Naive thymus-derived CD8-positive, alpha-beta T cell (primary cell): ENCODE data around the gene TIMM17B. TPM values are rescaled to one million over a fixed set of nuclear protein-coding genes. Genes with fewer than 3 reads are reported as not detected.

Experiments used
- ATAC-seq, 2 donors: fragments of 150-1000 bp; cut with Tn5 transposase in 1 of 2; sonication (Bioruptor Pico), chemical (Tn5 transposase) in 1 of 2; 1 replicate in 1 of 2; 2 replicates in 1 of 2; pipeline ENCODE4 v1.10.0; 2021; ENCODE audit warnings: mild to moderate bottlenecking in 2 of 2, moderate library complexity in 2 of 2
- POLR2A ChIA-PET: fragments of 350-600 bp; sonication (Branson Sonifier 250); formaldehyde crosslinking; loops from one replicate; lab custom pipeline; 2021; ENCODE audit warnings: antibody characterized with exemption; lab: Charles Lee
- DNase-seq, 10 donors: peaks; one replicate each; pipeline versions ENCODE4 v3.0.0 to v3.0.0-alpha.2; 2020 to 2022
- H3K27ac Mint-ChIP-seq, 10 donors: one replicate each; pipeline ENCODE4 v1.8.0; 2020 to 2022; ENCODE audit warnings: mild to moderate bottlenecking in 10 of 10, mixed read lengths in 10 of 10, moderate library complexity in 4 of 10, inconsistent platforms in 1 of 10
- H3K27me3 Mint-ChIP-seq, 5 donors: one replicate each; pipeline ENCODE4 v1.8.0; 2021 to 2022; ENCODE audit warnings: mixed read lengths in 5 of 5
- H3K36me3 Mint-ChIP-seq, 3 donors: one replicate each; pipeline ENCODE4 v1.8.0; 2020 to 2022; ENCODE audit warnings: mixed read lengths in 3 of 3, mild to moderate bottlenecking in 2 of 3, inconsistent platforms in 1 of 3
- H3K4me1 Mint-ChIP-seq, 4 donors: one replicate each; pipeline ENCODE4 v1.8.0; 2021 to 2022; ENCODE audit warnings: mixed read lengths in 4 of 4
- H3K4me3 Mint-ChIP-seq, 10 donors: one replicate each; pipeline ENCODE4 v1.8.0; 2020 to 2022; ENCODE audit warnings: mild to moderate bottlenecking in 10 of 10, mixed read lengths in 10 of 10, moderate library complexity in 6 of 10, inconsistent platforms in 1 of 10
- H3K9me3 Mint-ChIP-seq, 9 donors: one replicate each; pipeline ENCODE4 v1.8.0; 2020 to 2022; ENCODE audit warnings: mixed read lengths in 9 of 9, mild to moderate bottlenecking in 3 of 9, inconsistent platforms in 1 of 9, moderate library complexity in 1 of 9
- polyA plus RNA-seq, 3 donors: library from polyadenylated mRNA; unstranded; fragments of 300-500 nt; fragmentation: Illumina TruSeq; gene quantifications; one replicate each; pipeline ENCODE4 v1.2.3, GENCODE V29; 2021
- total RNA-seq, 8 experiments: library from RNA in 2 of 8; stranded (reverse) in 2 of 8; gene quantifications; one replicate each; pipeline ENCODE4 v1.2.3 and lab custom pipeline; 2021 to 2026

TIMM17B gene
- total and polyA plus RNA-seq, 5 experiments from 2014 or later: 41.2 to 59.1 (median 52.9) TPM

DNA sequence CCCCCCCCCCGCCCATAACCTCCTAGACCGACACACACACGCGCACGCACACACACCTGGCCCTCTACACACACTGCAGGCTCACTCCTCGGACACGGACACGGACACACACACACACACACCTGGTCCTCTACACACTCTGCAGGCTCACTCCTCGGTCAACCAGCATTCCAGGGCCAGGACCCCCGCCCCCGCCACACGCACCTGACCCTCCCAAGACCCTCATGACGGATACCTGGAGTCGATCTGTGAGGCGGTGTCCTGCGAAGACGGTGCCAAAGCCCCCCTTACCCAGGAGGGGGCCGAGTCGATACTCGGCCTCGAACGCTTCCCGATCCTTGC lies 20.7 kb upstream of the TIMM17B start:
- ATAC-seq: no peak
- POLR2A ChIA-PET: interaction anchor here (1.5 to 11.5 kb wide), 5 partner anchors 13 to 286 kb away, joined by 4 to 276 read pairs (median 14); partner anchors contain the start of genes OTUD5, PQBP1 and TIMM17B
- H3K36me3 Mint-ChIP-seq: peaks cover 11 to 62% (median 21%) of the 10 kb centered on the region in 3 donors

DNA sequence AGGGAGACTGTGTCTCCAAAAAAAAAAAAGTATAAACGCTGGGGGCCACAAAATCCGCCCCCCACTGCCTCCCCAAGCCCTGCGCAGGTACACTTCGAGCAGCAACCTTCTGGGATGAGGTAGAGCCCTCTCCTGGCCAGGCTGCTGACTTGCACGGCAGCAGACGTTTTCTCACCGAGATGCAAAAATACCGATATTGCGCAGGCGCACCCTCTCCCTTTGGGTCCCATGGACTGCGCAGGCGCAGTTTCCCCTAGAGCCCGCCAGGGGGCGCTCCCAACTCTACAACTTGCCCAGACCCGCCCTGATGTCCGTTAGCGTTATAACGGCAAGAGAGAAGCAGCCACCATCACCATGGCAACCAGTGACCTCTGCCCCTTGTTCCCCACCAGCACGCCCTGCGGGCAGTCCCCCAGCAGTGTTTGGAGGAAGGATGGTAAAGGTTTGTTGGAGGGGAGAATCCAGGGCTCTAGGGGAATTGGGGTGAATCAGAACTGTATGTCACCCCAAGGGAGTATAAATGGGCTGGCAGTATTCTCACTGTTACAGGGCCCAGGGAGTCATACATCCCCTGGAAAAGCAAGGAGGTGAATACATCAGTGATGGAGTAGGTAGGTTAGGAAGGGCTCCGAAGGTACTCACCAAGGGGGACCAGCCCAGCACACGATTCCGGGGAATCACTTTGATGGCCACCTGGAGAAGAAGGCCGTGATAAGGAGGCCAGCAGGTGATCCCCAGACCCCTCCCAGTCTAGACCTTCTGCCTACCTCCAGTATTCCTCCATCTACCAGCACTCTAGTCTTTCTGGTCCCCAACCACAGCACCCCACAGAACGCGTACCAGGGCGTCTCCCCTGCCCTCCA lies 19.8 kb upstream of the TIMM17B start:
- peaks cover 0 to 2% (median 0%) of the 10 kb centered on the region in 5 donors for H3K27me3 Mint-ChIP-seq
- H3K4me3 Mint-ChIP-seq: peak overlapping the region; percentile 95 to 99 (median 98)
- H3K4me1 Mint-ChIP-seq: peaks cover 14 to 69% (median 49%) of the 10 kb centered on the region in 4 donors
- H3K36me3 Mint-ChIP-seq: peaks cover 11 to 65% (median 18%) of the 10 kb centered on the region in 3 donors
- H3K9me3 Mint-ChIP-seq: no peaks in the 10 kb centered on the region
- POLR2A ChIA-PET: interaction anchor here (0.6 to 11.5 kb wide), 12 partner anchors 15 to 286 kb away, joined by 3 to 276 read pairs (median 5); partner anchors contain the start of genes OTUD5, PQBP1 and TIMM17B
- peak; percentile 30 to 34 for ATAC-seq
- peak overlapping the region; percentile 87 to 99 (median 97) for H3K27ac Mint-ChIP-seq
- DNase-seq: peak; percentile 70 to 95 (median 89)

More for the DNA sequence above, 20.7 kb upstream of the TIMM17B start:
- DNase-seq: no peak
- Mint-ChIP-seq H3K4me1 (peaks cover 14 to 70% (median 46%) of the 10 kb centered on the region in 4 donors), H3K27me3 (peaks cover 0 to 2% (median 0%) of the 10 kb centered on the region in 5 donors), H3K4me3 (peak overlapping the region; percentile 95 to 99 (median 98)), H3K27ac (peak overlapping the region; percentile 87 to 99 (median 97)), H3K9me3 (no peaks in the 10 kb centered on the region)

DNA sequence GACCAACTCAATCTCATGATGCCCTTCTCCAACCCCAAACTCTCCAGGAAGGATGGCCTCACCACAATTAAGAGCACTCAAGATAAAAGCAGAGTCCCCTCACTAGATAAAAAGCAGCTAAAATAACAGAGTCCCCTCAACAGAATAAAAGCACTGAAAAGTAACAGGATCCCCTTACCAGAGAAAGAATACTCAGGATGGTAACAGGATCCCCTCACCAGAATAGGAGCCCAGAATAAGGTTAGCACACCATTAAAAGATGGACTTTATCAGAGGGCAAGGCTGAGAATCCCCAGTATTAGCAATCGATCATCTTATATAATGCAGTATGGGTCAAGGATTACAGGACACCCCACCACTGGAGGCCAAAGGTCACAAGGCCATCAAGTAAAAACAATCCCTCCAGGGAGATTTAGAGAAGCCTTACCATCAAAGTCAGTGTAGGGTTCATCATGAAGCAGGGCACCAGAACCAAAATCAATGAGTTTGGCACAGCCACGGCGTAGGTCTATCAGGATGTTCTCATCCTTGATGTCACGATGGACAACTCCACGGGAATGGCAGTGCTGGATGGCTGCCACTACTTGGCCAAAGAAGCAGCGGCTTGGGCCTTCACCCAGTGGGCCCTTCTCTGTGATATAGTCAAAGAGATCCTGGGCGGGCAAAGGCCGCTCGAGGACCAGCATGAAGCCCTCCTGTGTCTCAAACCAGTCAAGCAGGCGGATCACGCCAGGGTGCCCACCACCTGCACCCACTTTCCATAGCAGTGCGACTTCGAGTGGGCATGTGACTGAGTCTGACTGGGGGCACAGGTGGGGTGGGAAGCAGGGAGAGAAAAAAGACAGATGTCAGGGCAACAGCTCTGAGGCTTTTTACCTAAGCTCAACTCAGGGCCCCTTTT lies 17.3 kb upstream of the TIMM17B start:
- DNase-seq (no peak), ATAC-seq (no peak)
- POLR2A ChIA-PET: interaction anchor here (0.6 to 7.1 kb wide), 7 partner anchors 17 to 44 kb away, joined by 3 to 91 read pairs (median 4); partner anchors contain the start of genes PQBP1 and TIMM17B
- H3K4me3 Mint-ChIP-seq: peak overlapping the region; percentile 95 to 99 (median 98)
- peaks cover 0 to 2% (median 0%) of the 10 kb centered on the region in 5 donors for H3K27me3 Mint-ChIP-seq
- peak overlapping the region in 8 of 10 donors; percentile 35 to 90 (median 66) for H3K27ac Mint-ChIP-seq
- peaks cover 11 to 67% (median 18%) of the 10 kb centered on the region in 3 donors for H3K36me3 Mint-ChIP-seq
- H3K9me3 Mint-ChIP-seq: peaks cover 0 to 2% (median 0%) of the 10 kb centered on the region in 9 donors
- H3K4me1 Mint-ChIP-seq: peaks cover 23 to 69% (median 52%) of the 10 kb centered on the region in 4 donors

DNA sequence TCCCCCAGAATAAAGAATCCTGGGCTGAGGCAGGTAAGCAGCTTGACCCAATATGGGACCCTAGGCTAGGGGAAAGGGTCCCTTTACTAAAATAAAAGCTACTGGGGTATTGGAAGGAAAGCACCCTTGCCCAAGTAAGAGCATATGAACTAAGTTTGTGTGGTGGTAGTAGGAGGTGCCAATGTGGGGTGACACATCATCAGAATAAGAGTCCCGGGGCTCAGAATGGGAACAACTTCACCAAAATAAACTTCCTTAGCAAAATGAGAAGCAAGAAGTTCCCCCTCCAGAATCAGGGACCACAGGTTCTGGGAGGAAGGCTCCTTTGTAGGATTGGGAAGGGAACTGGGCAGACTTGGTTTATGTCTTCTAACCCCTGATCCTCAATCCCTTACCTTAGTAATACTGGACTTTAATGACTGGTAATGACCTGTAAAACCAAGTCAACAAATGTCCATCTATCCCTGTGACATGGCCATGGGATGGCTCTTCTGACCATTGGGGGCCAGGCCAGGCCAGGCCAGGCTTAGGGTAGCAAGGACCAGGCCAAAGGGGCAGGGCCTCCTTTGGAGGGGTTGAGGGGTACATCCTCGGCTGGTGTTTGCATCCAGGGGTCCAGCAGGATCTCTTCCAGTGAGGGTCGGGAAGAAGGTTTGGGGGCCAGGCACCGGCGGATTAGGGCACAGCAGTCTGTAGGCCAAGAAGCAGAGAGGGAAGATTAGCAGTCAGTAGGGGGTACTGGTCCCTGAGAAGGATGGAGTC lies 16.2 kb upstream of the TIMM17B start:
- POLR2A ChIA-PET: interaction anchor here (0.6 to 7.1 kb wide), 6 partner anchors 11 to 45 kb away, joined by 3 to 91 read pairs (median 12); partner anchors contain the start of genes PQBP1 and TIMM17B
- H3K27ac Mint-ChIP-seq: peak overlapping the region; percentile 35 to 98 (median 66)
- ATAC-seq: no peak
- H3K4me1 Mint-ChIP-seq: peaks cover 20 to 65% (median 48%) of the 10 kb centered on the region in 4 donors
- peaks cover 0 to 2% (median 0%) of the 10 kb centered on the region in 5 donors for H3K27me3 Mint-ChIP-seq
- DNase-seq: no peak
- H3K4me3 Mint-ChIP-seq: peak overlapping the region; percentile 53 to 99 (median 98)
- peaks cover 0 to 2% (median 0%) of the 10 kb centered on the region in 9 donors for H3K9me3 Mint-ChIP-seq
- peaks cover 11 to 67% (median 18%) of the 10 kb centered on the region in 3 donors for H3K36me3 Mint-ChIP-seq

DNA sequence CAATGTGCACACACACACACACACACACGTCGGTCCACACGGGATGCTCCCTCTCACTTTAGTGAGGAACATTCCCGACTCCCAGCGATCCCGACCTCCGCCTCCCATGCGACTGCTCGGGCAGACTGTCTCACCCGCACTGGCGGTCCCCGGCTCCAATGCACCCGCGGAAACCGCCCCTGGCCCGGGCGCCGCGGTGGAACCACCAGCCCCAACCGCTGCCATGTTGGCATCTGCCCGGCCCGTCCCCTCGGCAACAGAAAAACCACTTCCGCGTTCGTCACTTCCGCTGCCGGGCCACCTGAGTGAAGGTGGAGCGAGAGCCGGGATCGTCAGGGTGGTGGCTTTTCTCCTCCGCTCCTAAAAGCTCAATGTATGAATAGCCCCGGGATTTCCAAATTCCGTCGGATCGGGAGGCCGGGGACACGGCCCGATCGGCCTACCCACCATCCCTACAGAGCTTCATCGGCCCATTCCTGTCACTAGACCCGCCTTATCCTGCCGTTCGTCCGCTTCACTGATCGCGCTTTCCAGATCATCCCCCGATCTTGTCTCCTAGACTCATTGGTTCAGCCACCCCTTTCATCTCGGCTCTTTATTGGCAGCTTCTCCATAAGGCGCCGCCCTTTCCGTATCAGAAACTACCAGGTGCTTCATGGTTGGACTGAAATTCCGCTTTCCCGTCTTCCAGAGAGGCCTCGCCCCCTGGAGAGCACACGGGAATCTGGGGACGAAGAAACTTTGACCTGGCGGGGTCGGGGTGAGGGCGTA lies 14.0 kb upstream of the TIMM17B start, which contains the start of gene SLC35A2:
SLC35A2 (minus strand) TSS at position 235 of the 771 bp plus-strand sequence; CDS start at position 225, 10 bp downstream.
- peaks cover 16 to 59% (median 47%) of the 10 kb centered on the region in 4 donors for H3K4me1 Mint-ChIP-seq
- peak within 1 kb of the TSS; percentile 89 to 97 (median 94) for H3K4me3 Mint-ChIP-seq
- H3K27ac Mint-ChIP-seq: peak within 1 kb of the TSS; percentile 88 to 98 (median 96)
- DNase-seq (peak; percentile 72 to 94 (median 90)), ATAC-seq (peak; percentile 79 to 80)
- POLR2A ChIA-PET: interaction anchor here (0.6 to 7.1 kb wide), 22 partner anchors 8 to 361 kb away, joined by 3 to 91 read pairs (median 4); partner anchors contain the start of genes HDAC6, OTUD5, PQBP1 and TFE3
- no peaks in the 10 kb centered on the region for H3K27me3 Mint-ChIP-seq
- peaks cover 0 to 54% (median 6%) of the 10 kb centered on the region in 3 donors for H3K36me3 Mint-ChIP-seq
- peaks cover 0 to 2% (median 0%) of the 10 kb centered on the region in 9 donors for H3K9me3 Mint-ChIP-seq

DNA sequence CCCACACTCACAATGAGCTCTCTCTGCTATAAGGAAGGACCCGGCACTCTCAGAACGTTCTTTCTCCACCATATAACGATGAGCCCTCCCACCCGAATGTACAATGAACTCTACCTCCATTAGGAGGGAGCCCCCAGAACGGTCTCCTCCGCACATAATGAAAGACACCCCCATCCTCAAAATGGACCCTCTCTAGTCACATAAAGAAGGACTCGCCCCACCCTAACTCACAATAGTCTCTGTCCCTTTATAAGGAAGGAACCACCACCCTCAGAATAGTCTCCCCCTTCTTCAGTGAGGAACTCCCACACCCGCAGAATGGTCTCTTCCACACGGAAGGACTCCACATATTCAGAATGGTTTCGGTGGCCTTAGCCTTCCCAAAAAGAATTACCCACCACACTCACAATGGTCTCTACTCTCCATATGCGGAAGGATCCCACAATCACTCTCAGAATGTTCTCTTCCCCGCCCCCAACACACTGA lies 13.4 kb upstream of the TIMM17B start:
- H3K27me3 Mint-ChIP-seq: no peaks in the 10 kb centered on the region
- H3K9me3 Mint-ChIP-seq: peaks cover 0 to 2% (median 0%) of the 10 kb centered on the region in 9 donors
- H3K36me3 Mint-ChIP-seq: peaks cover 0 to 47% (median 0%) of the 10 kb centered on the region in 3 donors
- peaks cover 16 to 53% (median 46%) of the 10 kb centered on the region in 4 donors for H3K4me1 Mint-ChIP-seq
- H3K27ac Mint-ChIP-seq: peak overlapping the region; percentile 88 to 98 (median 96)
- peak in 1 of 10 donors; percentile 66 for DNase-seq
- POLR2A ChIA-PET: interaction anchor here (1.0 to 7.1 kb wide), 12 partner anchors 8 to 263 kb away, joined by 3 to 91 read pairs (median 7); partner anchors contain the start of genes HDAC6, PQBP1 and TIMM17B
- H3K4me3 Mint-ChIP-seq: peak overlapping the region; percentile 89 to 97 (median 94)
- ATAC-seq: peak; percentile 5 to 15

DNA sequence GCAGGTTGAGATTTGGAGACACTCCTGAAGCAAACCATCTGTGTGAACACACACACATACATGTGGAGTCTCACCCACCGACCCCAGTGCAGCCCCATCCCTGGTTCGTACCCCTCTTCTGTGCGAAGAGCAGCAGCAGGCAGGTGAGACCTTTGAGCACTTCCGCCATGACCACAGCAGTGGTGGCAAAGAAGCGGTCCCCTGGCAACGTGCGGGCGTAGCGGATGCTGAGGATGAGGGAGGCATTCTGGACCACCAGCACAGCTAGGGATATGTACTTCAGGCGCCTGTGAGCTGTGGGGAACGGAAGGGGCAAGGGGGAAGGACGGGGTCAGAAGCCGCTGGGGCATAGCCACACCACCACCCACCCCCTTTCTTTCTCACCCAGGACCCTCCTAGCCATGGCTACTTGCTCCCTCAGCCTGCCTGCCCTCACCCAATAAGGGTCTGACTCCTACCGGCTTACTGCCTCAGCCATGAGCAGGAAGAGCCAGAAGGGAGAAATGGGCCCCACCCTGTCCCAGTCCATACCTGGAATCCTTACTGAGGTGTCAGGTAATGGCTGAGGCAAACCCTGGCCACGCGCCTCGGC lies 12.2 kb upstream of the TIMM17B start:
- H3K36me3 Mint-ChIP-seq: peaks cover 0 to 43% (median 0%) of the 10 kb centered on the region in 3 donors
- H3K27me3 Mint-ChIP-seq: no peaks in the 10 kb centered on the region
- ATAC-seq: no peak
- H3K4me3 Mint-ChIP-seq: peak overlapping the region in 2 of 10 donors; percentile 18 to 90
- peaks cover 16 to 43% (median 38%) of the 10 kb centered on the region in 4 donors for H3K4me1 Mint-ChIP-seq
- peak overlapping the region in 2 of 10 donors; percentile 52 to 88 for H3K27ac Mint-ChIP-seq
- POLR2A ChIA-PET: no interaction called here
- DNase-seq: no peak
- H3K9me3 Mint-ChIP-seq: peaks cover 0 to 2% (median 0%) of the 10 kb centered on the region in 9 donors

DNA sequence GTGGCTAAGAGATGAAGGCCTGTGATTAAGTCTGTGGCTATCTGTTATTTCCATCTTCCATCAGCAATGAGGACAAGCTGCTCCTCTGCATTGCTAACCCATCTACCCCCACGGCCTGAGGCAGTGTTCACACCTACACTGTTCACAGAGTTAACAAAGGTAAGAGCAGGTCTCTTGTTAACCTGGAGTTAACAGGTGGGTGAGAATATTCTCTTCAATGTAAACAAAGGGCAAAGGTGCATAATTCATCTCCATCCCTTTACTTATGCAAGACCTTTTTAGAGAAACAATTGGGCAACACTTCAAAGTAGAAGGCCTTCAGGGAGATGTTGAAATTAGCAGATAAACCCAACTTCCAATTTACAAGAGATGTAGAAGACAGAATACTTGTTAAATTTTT lies 11.0 kb upstream of the TIMM17B start:
- H3K27me3 Mint-ChIP-seq: no peaks in the 10 kb centered on the region
- no peak for ATAC-seq
- no peak for DNase-seq
- H3K27ac Mint-ChIP-seq: peak overlapping the region in 1 of 10 donors; percentile 28
- POLR2A ChIA-PET: no interaction called here
- peaks cover 0 to 37% (median 0%) of the 10 kb centered on the region in 3 donors for H3K36me3 Mint-ChIP-seq
- H3K4me1 Mint-ChIP-seq: peaks cover 16 to 31% (median 28%) of the 10 kb centered on the region in 4 donors
- no peak overlapping the region for H3K4me3 Mint-ChIP-seq
- peaks cover 0 to 2% (median 0%) of the 10 kb centered on the region in 9 donors for H3K9me3 Mint-ChIP-seq

DNA sequence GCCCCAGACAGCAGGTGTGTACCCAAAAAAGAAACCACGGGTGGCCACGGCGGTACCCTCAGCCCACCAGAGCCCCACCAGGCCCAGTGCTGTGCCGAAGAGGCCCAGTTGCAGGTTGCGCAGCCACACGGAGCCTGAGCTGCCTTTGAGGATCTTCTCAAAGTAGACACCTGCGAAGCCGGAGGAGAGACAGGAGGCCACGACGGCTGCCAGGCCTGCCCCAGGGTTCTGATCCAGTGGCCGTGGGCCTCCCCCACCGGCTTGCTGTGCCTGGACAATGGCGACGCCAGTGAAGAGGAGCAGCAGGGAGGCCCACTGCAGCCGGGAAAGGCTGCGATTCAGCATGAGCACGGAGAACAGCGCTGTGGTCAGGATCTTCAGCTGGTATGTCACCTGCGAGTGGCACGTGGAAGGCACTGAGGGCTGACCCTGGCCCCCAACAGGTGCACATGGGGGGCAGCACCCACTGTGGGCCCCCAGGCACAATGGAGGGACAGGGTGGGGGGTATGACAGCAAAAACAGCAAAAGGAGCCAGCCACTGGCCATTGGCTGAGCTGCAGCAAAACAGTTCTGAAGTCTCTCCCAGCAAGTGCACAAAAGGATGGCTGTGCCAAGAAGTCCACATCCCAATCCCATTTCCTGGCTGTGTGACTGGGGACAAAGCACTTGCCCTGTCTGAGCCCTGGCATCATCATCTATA lies 7.7 kb upstream of the TIMM17B start:
- Mint-ChIP-seq H3K36me3 (peaks cover 0 to 47% (median 0%) of the 10 kb centered on the region in 3 donors), H3K4me3 (no peak overlapping the region), H3K27ac (no peak overlapping the region), H3K4me1 (peaks cover 0 to 8% (median under 1%) of the 10 kb centered on the region in 4 donors), H3K27me3 (no peaks in the 10 kb centered on the region), H3K9me3 (no peaks in the 10 kb centered on the region)
- no peak for ATAC-seq
- POLR2A ChIA-PET: no interaction called here
- no peak for DNase-seq
